OCI-LY3 (cell line): ENCODE data around the gene SYNJ1.

ENCODE experiments used
- H2AFZ ChIP-seq: fragments of 200-600, 300-600 bp; shearing (Covaris generic); 2 replicates; pipeline ENCODE4 v1.6.0; 2014; ENCODE audit warnings: antibody characterized with exemption, low read depth, low read length
- H3K27ac ChIP-seq: fragments of 200-600, 300-600 bp; sonication (generic); 2 replicates; pipeline ENCODE4 v1.5.1; 2014; ENCODE audit warnings: mild to moderate bottlenecking, low read length, moderate library complexity, mixed read lengths
- H3K27me3 ChIP-seq: fragments of 200-600, 300-600 bp; sonication (generic); 2 replicates; pipeline ENCODE4 v1.6.1; 2014; ENCODE audit warnings: low read depth, low read length, mixed read lengths
- H3K36me3 ChIP-seq: fragments of 200-600, 300-600 bp; sonication (generic); replicated peaks from 2 replicates; pipeline ENCODE3; 2014; ENCODE audit warnings: low read depth, low read length, mixed read lengths
- H3K4me1 ChIP-seq: fragments of 300-600, 200-600 bp; sonication (generic); 2 replicates; pipeline ENCODE4 v1.6.1; 2014; ENCODE audit warnings: low read length, mixed read lengths
- H3K4me2 ChIP-seq: fragments of 200-600, 300-600 bp; sonication (generic); 2 replicates; pipeline ENCODE4 v1.6.1; 2014; ENCODE audit warnings: low read length, mixed read lengths
- H3K4me3 ChIP-seq: fragments of 300-600, 200-600 bp; sonication (generic); 2 replicates; pipeline ENCODE4 v1.5.1; 2014; ENCODE audit warnings: antibody characterized with exemption, mild to moderate bottlenecking, low read length, moderate library complexity
- H3K79me2 ChIP-seq: fragments of 300-600, 200-600 bp; shearing (Covaris generic); 2 replicates; pipeline ENCODE4 v1.6.1; 2014; ENCODE audit warnings: mild to moderate bottlenecking, low read length, mixed read lengths
- H3K9ac ChIP-seq: fragments of 300-600, 200-600 bp; shearing (Covaris generic); 2 replicates; pipeline ENCODE4 v1.6.0; 2014; ENCODE audit warnings: mild to moderate bottlenecking, low read length, moderate library complexity
- H3K9me3 ChIP-seq: fragments of 200-600, 300-600 bp; shearing (Covaris generic); 2 replicates; pipeline ENCODE4 v1.6.1; 2014; ENCODE audit warnings: low read length, mixed read lengths; ENCODE audit not compliant: insufficient read depth
- H4K20me1 ChIP-seq: fragments of 200-600, 300-600 bp; sonication (generic); 2 replicates; pipeline ENCODE4 v1.6.1; 2016; ENCODE audit warnings: low read length, mixed read lengths; ENCODE audit not compliant: insufficient read depth
- EZH2phosphoT487 ChIP-seq: fragments of 200-600 bp; shearing (Covaris generic); IDR thresholded peaks from 2 replicates; pipeline ENCODE4 v1.6.1; 2018; ENCODE audit warnings: antibody characterized with exemption, mixed run types, low read depth
- TF ChIP-seq, protein P1 (sequence below): fragments of 200-600, 300-600 bp; sonication (generic); IDR thresholded peaks from 2 replicates; pipeline ENCODE4 v1.5.1; 2014; ENCODE audit warnings: antibody characterized with exemption, low read length, low read depth

The SYNJ1 gene

DNA sequence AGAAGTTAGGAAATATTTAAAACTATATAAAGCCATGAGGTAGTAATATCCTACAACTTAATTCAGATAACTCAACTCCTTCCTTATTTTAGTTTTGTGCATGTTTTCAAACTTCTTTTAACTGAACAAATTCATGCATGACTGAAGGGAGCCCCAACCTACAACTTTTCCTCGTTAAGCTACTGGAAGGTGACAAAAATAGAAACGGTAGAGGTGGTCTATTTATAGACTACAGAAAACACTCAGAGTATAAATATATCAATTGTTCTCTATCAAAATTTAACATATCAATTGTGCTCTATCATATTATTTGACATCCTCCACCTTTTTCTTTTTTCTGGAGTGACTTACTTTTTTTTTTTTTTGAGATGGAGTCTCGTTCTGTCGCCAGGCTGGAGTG is 16.8 kb downstream of the SYNJ1 start:
- Histone ChIP-seq H3K79me2 (no peaks in the 10 kb centered on the region), H3K9me3 (no peaks in the 10 kb centered on the region), H4K20me1 (0 out of 2 replicates have a peak, but pooled peaks cover 8% of the 10 kb centered on the region), H3K4me1 (peaks cover 10% of the 10 kb centered on the region), H3K9ac (no peak overlapping the region), H2AFZ (no peak overlapping the region), H3K4me2 (no peak overlapping the region), H3K36me3 (no peaks in the 10 kb centered on the region), H3K27me3 (no peaks in the 10 kb centered on the region), H3K4me3 (no peak overlapping the region), H3K27ac (no peak overlapping the region)
- TF ChIP-seq, protein P1, sequence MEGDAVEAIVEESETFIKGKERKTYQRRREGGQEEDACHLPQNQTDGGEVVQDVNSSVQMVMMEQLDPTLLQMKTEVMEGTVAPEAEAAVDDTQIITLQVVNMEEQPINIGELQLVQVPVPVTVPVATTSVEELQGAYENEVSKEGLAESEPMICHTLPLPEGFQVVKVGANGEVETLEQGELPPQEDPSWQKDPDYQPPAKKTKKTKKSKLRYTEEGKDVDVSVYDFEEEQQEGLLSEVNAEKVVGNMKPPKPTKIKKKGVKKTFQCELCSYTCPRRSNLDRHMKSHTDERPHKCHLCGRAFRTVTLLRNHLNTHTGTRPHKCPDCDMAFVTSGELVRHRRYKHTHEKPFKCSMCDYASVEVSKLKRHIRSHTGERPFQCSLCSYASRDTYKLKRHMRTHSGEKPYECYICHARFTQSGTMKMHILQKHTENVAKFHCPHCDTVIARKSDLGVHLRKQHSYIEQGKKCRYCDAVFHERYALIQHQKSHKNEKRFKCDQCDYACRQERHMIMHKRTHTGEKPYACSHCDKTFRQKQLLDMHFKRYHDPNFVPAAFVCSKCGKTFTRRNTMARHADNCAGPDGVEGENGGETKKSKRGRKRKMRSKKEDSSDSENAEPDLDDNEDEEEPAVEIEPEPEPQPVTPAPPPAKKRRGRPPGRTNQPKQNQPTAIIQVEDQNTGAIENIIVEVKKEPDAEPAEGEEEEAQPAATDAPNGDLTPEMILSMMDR: no peak
- TF ChIP-seq EZH2phosphoT487: no peak

- Histone ChIP-seq H3K27ac (no peak overlapping the region), H3K9ac (no peak overlapping the region), H2AFZ (no peak overlapping the region), H3K79me2 (no peaks in the 10 kb centered on the region), H3K36me3 (no peaks in the 10 kb centered on the region), H3K27me3 (no peaks in the 10 kb centered on the region), H3K4me3 (no peak overlapping the region), H3K4me2 (no peak overlapping the region), H4K20me1 (0 out of 2 replicates have a peak, but pooled peaks cover 8% of the 10 kb centered on the region), H3K9me3 (no peaks in the 10 kb centered on the region), H3K4me1 (peaks cover 10% of the 10 kb centered on the region)
- TF ChIP-seq, protein P1: no peak
- TF ChIP-seq EZH2phosphoT487: no peak
Measured at GRCh38 chr21:32710069-32710784, 17.6 kb downstream of the SYNJ1 start.

- peaks cover 10% of the 10 kb centered on the region for H3K4me1 ChIP-seq
- no peaks in the 10 kb centered on the region for H3K27me3 ChIP-seq
- no peak overlapping the region for H3K4me2 ChIP-seq
- H3K27ac ChIP-seq: no peak overlapping the region
- H3K36me3 ChIP-seq: no peaks in the 10 kb centered on the region
- H3K9me3 ChIP-seq: no peaks in the 10 kb centered on the region
- H2AFZ ChIP-seq: no peak overlapping the region
- TF ChIP-seq, protein P1: no peak
- TF ChIP-seq EZH2phosphoT487: no peak
- no peak overlapping the region for H3K9ac ChIP-seq
- no peaks in the 10 kb centered on the region for H3K79me2 ChIP-seq
- H4K20me1 ChIP-seq: 0 out of 2 replicates have a peak, but pooled peaks cover 5% of the 10 kb centered on the region
- no peak overlapping the region for H3K4me3 ChIP-seq
Measured at GRCh38 chr21:32708069-32708468, 19.7 kb downstream of the SYNJ1 start.

- Histone ChIP-seq H2AFZ (no peak overlapping the region), H3K4me3 (no peak overlapping the region), H3K36me3 (no peaks in the 10 kb centered on the region), H3K4me2 (no peak overlapping the region), H4K20me1 (no peaks in the 10 kb centered on the region), H3K9me3 (no peaks in the 10 kb centered on the region), H3K4me1 (no peaks in the 10 kb centered on the region), H3K79me2 (no peaks in the 10 kb centered on the region), H3K27ac (no peak overlapping the region), H3K9ac (no peak overlapping the region), H3K27me3 (no peaks in the 10 kb centered on the region)
- TF ChIP-seq, protein P1: no peak
- TF ChIP-seq EZH2phosphoT487: no peak
Measured at GRCh38 chr21:32705901-32706300, 21.9 kb downstream of the SYNJ1 start.
